Adrenal gland (tissue), 19 donors: ENCODE results near the gene PLA2G2A. TPM values are rescaled to one million over a fixed set of nuclear protein-coding genes. Genes with fewer than 3 reads are reported as not detected.

Source experiments
- DNase-seq, 7 donors: peaks; one replicate each; pipeline ENCODE4 v3.0.0-alpha.2; 2019 to 2020
- H3K27ac ChIP-seq, 5 donors: fragments of 200-600 bp; sonication (generic) in 4 of 5; 1 replicate in 3 of 5; 2 replicates in 2 of 5; pipeline versions ENCODE4 v1.5.1 to v1.8.0; 2016 to 2020; ENCODE audit warnings: mild to moderate bottlenecking in 1 of 5
- H3K27me3 ChIP-seq: fragments of 200-600 bp; 2 replicates; pipeline ENCODE4 v1.8.0; 2021
- H3K36me3 ChIP-seq, 2 donors: fragments of 200-600 bp; replicated peaks in 1 of 2; 1 replicate in 1 of 2; 2 replicates in 1 of 2; pipeline versions ENCODE4 v1.5.1 to v1.8.0; 2018 to 2022
- H3K4me1 ChIP-seq, 2 donors: fragments of 200-600 bp; replicated peaks in 1 of 2; 1 replicate in 1 of 2; 2 replicates in 1 of 2; pipeline versions ENCODE4 v1.5.1 to v1.8.0; 2018 to 2021
- H3K4me3 ChIP-seq, 4 donors: fragments of 200-600 bp; sonication (generic) in 3 of 4; one replicate each; pipeline ENCODE4 v1.5.1; 2016 to 2018
- H3K9me3 ChIP-seq, 3 donors: fragments of 200-600 bp; sonication (generic) in 1 of 3; replicated peaks in 1 of 3; 1 replicate in 2 of 3; 2 replicates in 1 of 3; pipeline versions ENCODE4 v1.5.1 to v1.8.0; 2016 to 2021
- POLR2A ChIP-seq, 2 donors: fragments of 450-650 bp; IDR thresholded peaks; one replicate each; pipeline ENCODE4 v1.6.1; 2017; ENCODE audit warnings: antibody characterized with exemption in 2 of 2, mild to moderate bottlenecking in 2 of 2, moderate library complexity in 1 of 2
- WGBS, 4 donors: extraction: QIAGEN DNeasy Blood & Tissue Kit in 2 of 4; methylation state at CpG; one replicate each; pipeline versions ENCODE4 v1.1.5 to v1.1.7; 2013 to 2017; 5-methylcytosine and 5-hydroxymethylcytosine counted together
- intact Hi-C, 2 donors: fragments of 100-400 bp; cut with DNase I; formaldehyde crosslinking; loops; one replicate each; pipeline versions ENCODE4 v1.14.1 to v1.15.0; 2022 to 2023
- long read RNA-seq, 10 donors: library from polyadenylated mRNA in 3 of 10; unstranded in 2 of 10; stranded (forward) in 1 of 10; transcript quantifications; one replicate each; pipeline ENCODE4 v2.0.0 and lab custom pipeline, GENCODE V29; 2021 to 2026
- polyA plus RNA-seq, 3 donors: library from polyadenylated mRNA; stranded (reverse); fragments of 200-250 nt in 2 of 3; fragments of 350-450 nt in 1 of 3; fragmentation: Illumina TruSeq in 1 of 3; extraction: RNeasy Lipid Tissue Mini Kit (QIAGEN cat#74804) in 1 of 3; gene quantifications; one replicate each; pipeline ENCODE4 v1.2.3, GENCODE V29; 2013 to 2014
- total RNA-seq, 9 donors: library from RNA; depleted of rRNA in 4 of 9; stranded (reverse); fragments of >200 nt in 4 of 9; fragments of 120-200 nt in 1 of 9; fragmentation: NEBNext Ultra II Directional in 1 of 9; extraction: Animal tissue kit (Norgen Biotek cat#: 25700) in 1 of 9; gene quantifications; one replicate each; pipeline versions ENCODE4 v1.1.0 to v1.2.4, GENCODE V29; 2013 to 2023
- TF ChIP-seq, protein P1 (sequence below), 6 experiments: fragments of 450-650 bp in 4 of 6; fragments of 200-600 bp in 2 of 6; sonication (generic) in 1 of 6; IDR thresholded peaks; 1 replicate in 5 of 6; 2 replicates in 1 of 6; pipeline versions ENCODE4 v1.5.1 to v1.8.0; 2016 to 2021; ENCODE audit warnings: antibody characterized with exemption in 6 of 6, mild to moderate bottlenecking in 2 of 6, moderate library complexity in 1 of 6
- donor health status: healthy with polysubstance abuse.
- donor health status: Bipolar disorder and iron deficiency.
- donor health status: DM: yes; HTN: yes; CAD: no.
- donor health status: DM: no; HTN: no; CAD: no.
- donor health status: DM: no; HTN: no; CAD: no.
- donor health status: DM: yes; HTN: yes; CAD: no.

The PLA2G2A gene, protein sequence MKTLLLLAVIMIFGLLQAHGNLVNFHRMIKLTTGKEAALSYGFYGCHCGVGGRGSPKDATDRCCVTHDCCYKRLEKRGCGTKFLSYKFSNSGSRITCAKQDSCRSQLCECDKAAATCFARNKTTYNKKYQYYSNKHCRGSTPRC
- total RNA-seq = 10 to 100 TPM in 2 of 9 donors, 1 to 10 TPM in 6, not detected in 1; 1.1 to 23.4 (median 3.0) TPM
- polyA plus RNA-seq = 10 to 100 TPM; 10.2 to 96.2 (median 19.7) TPM
- long read RNA-seq, donor 1 = 0 reads
- long read RNA-seq, donor 2 = 0 reads
- long read RNA-seq, donor 3 = 0 reads
- long read RNA-seq, donor 4, partial matches to known transcripts = 0 of 1 reads
- long read RNA-seq, donor 4, other reads (novel, unspliced or antisense) = 0 of 1 reads
- long read RNA-seq, donor 5, partial matches to known transcripts = 0 of 2 reads
- long read RNA-seq, donor 5, other reads (novel, unspliced or antisense) = 1 of 2 reads
- long read RNA-seq, donor 6, partial matches to known transcripts = 1 of 1 reads
- long read RNA-seq, donor 6, other reads (novel, unspliced or antisense) = 0 of 1 reads
- long read RNA-seq, donor 7 = 0 reads
- long read RNA-seq, donor 8 = 0 reads
- long read RNA-seq, donor 9 = 0 reads
- long read RNA-seq, donor 10 = 0 reads

DNA sequence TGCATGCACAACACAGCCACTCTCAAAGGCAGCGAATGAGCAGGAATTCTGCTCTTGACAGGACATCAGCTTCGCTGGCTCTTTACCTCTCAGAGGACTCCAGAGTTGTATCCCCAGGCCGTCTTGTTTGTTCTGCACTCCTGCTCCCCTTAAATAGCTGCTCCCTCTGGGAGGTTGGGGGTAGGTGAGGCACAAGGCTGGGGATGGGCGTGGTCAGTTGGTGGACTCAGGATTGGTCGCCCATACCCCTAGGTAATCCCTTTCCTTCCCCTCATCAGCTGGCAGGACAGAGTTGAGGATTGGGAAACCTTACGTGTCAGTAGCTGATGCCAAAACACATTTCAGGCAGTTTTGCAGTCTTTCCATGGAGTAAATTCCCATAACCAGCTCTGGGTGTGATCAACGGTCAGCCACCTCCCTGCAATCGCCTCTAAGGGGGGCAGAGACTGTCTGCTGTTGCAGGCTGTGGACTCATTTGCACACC, at the start of gene PLA2G2A:
Gene PLA2G2A (minus strand): TSS at position 125 of the 484 bp plus-strand sequence. CDS start 845 bp downstream, outside the sequence.
- no peak within 1 kb of the TSS for H3K4me3 ChIP-seq
- no peak within 1 kb of the TSS for H3K27ac ChIP-seq
- H3K9me3 ChIP-seq = no peaks in the 10 kb centered on the region
- no peaks in the 10 kb centered on the region for H3K27me3 ChIP-seq
- TF ChIP-seq POLR2A (IDR thresholded peaks at IDR 0.05) = no peak
- TF ChIP-seq, protein P1, sequence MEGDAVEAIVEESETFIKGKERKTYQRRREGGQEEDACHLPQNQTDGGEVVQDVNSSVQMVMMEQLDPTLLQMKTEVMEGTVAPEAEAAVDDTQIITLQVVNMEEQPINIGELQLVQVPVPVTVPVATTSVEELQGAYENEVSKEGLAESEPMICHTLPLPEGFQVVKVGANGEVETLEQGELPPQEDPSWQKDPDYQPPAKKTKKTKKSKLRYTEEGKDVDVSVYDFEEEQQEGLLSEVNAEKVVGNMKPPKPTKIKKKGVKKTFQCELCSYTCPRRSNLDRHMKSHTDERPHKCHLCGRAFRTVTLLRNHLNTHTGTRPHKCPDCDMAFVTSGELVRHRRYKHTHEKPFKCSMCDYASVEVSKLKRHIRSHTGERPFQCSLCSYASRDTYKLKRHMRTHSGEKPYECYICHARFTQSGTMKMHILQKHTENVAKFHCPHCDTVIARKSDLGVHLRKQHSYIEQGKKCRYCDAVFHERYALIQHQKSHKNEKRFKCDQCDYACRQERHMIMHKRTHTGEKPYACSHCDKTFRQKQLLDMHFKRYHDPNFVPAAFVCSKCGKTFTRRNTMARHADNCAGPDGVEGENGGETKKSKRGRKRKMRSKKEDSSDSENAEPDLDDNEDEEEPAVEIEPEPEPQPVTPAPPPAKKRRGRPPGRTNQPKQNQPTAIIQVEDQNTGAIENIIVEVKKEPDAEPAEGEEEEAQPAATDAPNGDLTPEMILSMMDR (IDR thresholded peaks at IDR 0.05) = no peak
- H3K36me3 ChIP-seq = no peaks in the 10 kb centered on the region
- peak in 2 of 7 donors; percentile 15 to 38 for DNase-seq
- peaks cover 12 to 25% of the 10 kb centered on the region in 2 donors for H3K4me1 ChIP-seq
- intact Hi-C loops = loop anchor here (5.0 to 10.0 kb wide), 2 partner anchors 165 to 168 kb away; no protein-coding TSS in a partner anchor
- 79 to 89% (median 84%) methylated on average over 8 of the region's 8 CpGs for WGBS, 4 donors

DNA sequence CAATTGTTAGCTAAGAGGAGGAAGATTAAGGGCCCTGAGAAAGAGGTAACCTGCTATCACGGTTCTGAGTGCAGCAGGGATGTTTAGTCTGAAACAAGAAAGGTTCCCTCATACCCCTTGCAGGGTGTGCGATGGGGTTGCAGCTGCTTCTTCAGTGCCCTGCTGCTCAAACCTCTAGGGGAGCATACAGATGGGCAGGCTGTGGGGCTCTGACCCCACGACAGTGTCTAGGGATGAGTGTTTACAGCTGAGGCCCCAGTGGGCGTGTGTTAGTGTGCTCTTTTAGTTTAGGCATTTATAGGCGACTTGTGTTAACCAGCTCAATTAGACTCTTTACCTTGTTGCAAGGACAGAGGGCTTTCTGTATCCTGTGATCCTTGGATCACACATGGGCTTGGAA, 49.3 kb upstream of the PLA2G2A start:
- no peak for DNase-seq
- no peak for TF ChIP-seq POLR2A (IDR thresholded peaks at IDR 0.05)
- TF ChIP-seq, protein P1 (IDR thresholded peaks at IDR 0.05) = no peak
- Histone ChIP-seq H3K27me3 (peaks cover 13% of the 10 kb centered on the region), H3K4me1 (no peaks in the 10 kb centered on the region), H3K9me3 (no peaks in the 10 kb centered on the region), H3K27ac (no peak overlapping the region), H3K36me3 (no peaks in the 10 kb centered on the region), H3K4me3 (no peak overlapping the region)
- intact Hi-C loops = no loop called here
- 67 to 83% (median 77%) methylated on average over 5 of the region's 5 CpGs for WGBS, 4 donors

DNA sequence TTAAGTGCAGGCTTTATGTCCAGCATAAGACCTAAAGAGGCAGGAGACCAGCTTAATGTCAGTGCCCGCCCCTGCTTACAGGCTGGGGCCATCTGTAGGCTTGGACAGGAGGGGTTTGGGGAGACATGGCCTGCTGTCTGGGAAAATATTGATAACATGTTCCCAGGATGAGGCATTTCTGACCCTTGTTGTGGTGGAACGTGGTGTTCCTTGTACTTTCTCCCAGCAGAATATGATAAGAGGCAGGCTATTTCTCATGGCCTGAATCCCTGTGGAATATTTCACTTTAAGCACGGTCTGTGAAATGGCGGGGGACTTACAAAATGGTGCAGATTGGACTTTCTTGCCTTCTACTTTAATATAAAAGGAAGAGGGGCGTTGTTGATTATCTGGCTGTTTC, 48.7 kb upstream of the PLA2G2A start:
- Histone ChIP-seq H3K36me3 (no peaks in the 10 kb centered on the region), H3K9me3 (no peaks in the 10 kb centered on the region), H3K27me3 (peaks cover 13% of the 10 kb centered on the region), H3K4me3 (no peak overlapping the region), H3K4me1 (no peaks in the 10 kb centered on the region), H3K27ac (no peak overlapping the region)
- WGBS, 4 donors = 71 to 86% (median 82%) methylated on average over 5 of the region's 5 CpGs
- DNase-seq = no peak
- TF ChIP-seq POLR2A (IDR thresholded peaks at IDR 0.05) = no peak
- TF ChIP-seq, protein P1 (IDR thresholded peaks at IDR 0.05) = no peak
- intact Hi-C loops = no loop called here

DNA sequence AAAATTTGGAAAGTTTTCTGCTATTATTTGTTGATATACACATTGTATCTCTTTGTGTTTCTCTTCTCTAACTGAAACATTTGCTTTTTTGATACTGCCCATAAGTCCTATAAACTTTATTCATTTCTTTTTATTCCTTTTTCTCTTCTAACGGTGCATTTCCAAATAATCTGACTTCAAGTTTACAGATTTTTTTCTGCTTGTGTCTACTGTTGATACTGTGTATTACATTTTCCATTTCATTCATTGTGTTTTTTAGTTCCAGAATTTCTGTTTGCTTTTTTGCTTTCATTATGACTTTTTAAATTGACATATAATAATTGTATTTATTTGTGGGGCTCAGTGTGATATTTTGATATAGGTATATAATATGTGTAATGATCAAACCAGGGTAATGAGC, 38.3 kb upstream of the PLA2G2A start:
- intact Hi-C loops = no loop called here
- no peaks in the 10 kb centered on the region for H3K27me3 ChIP-seq
- no peaks in the 10 kb centered on the region for H3K9me3 ChIP-seq
- H3K36me3 ChIP-seq = no peaks in the 10 kb centered on the region
- no peak overlapping the region for H3K4me3 ChIP-seq
- H3K27ac ChIP-seq = no peak overlapping the region
- no peaks in the 10 kb centered on the region for H3K4me1 ChIP-seq
- WGBS, 4 donors = 77 to 92% (median 88%) methylated on average over 1 of the region's 1 CpG
- no peak for DNase-seq
- TF ChIP-seq, protein P1 (IDR thresholded peaks at IDR 0.05) = no peak
